ENCODE results near the gene PLXNA2.

DNA sequence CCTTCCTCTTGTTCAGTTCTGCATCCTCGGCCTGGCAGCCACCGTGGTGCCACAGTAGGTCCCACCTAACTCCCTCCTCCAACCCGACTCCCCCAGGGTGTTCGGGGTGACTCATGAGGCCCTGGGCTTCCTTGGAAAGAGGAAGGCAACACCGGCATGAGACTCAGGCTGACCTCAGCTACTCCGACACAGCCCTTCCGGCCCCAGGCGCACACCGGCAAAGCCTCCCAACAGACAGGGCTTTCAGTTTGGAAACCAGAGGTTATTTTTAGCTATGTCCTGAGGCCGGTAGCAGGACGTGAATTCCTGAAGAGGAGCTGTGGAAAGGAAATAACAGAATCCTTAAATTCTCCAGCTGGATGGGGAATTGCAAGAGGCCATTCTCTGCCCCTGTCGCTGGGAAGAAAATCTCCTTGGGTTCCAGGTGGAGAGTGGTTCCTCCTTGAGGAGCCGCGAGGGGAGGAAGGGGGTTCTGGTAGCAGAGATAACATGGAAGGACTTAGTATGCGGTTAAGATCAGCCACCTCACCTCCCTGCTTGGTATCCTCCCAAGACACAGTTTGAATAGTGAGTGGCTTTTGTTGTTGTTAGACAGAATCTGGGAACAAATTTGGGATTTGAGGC lies 24.4 kb downstream of the PLXNA2 start:
- TF ChIP-seq, protein P1, sequence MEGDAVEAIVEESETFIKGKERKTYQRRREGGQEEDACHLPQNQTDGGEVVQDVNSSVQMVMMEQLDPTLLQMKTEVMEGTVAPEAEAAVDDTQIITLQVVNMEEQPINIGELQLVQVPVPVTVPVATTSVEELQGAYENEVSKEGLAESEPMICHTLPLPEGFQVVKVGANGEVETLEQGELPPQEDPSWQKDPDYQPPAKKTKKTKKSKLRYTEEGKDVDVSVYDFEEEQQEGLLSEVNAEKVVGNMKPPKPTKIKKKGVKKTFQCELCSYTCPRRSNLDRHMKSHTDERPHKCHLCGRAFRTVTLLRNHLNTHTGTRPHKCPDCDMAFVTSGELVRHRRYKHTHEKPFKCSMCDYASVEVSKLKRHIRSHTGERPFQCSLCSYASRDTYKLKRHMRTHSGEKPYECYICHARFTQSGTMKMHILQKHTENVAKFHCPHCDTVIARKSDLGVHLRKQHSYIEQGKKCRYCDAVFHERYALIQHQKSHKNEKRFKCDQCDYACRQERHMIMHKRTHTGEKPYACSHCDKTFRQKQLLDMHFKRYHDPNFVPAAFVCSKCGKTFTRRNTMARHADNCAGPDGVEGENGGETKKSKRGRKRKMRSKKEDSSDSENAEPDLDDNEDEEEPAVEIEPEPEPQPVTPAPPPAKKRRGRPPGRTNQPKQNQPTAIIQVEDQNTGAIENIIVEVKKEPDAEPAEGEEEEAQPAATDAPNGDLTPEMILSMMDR (IDR thresholded peaks at IDR 0.05; ENCODE audit: control extremely low read depth in 1 of 3, insufficient read depth in 1 of 3, low read depth in 1 of 3, low read length in 3 of 3): no peak
- TF ChIP-seq CREB1 (IDR thresholded peaks at IDR 0.05) (no peak), RNF2 (IDR thresholded peaks at IDR 0.05; ENCODE audit: borderline replicate concordance, low read depth, low read length, missing control alignments, poor library complexity, severe bottlenecking) (no peak), EZH2 (IDR thresholded peaks at IDR 0.05; ENCODE audit: low read depth, low read length, severe bottlenecking) (no peak), SRF (IDR thresholded peaks at IDR 0.05; ENCODE audit: low read depth, low read length) (no peak), SIX5 (IDR thresholded peaks at IDR 0.05; ENCODE audit: low read depth, low read length) (no peak), MAFK (IDR thresholded peaks at IDR 0.05; ENCODE audit: low read depth, low read length) (no peak), ASH2L (IDR thresholded peaks at IDR 0.05; ENCODE audit: low read length) (no peak), KDM1A (IDR thresholded peaks at IDR 0.05; ENCODE audit: borderline replicate concordance, low read length) (no peak), SP2 (IDR thresholded peaks at IDR 0.05; ENCODE audit: low read length) (no peak)
- TF ChIP-seq, protein P2, sequence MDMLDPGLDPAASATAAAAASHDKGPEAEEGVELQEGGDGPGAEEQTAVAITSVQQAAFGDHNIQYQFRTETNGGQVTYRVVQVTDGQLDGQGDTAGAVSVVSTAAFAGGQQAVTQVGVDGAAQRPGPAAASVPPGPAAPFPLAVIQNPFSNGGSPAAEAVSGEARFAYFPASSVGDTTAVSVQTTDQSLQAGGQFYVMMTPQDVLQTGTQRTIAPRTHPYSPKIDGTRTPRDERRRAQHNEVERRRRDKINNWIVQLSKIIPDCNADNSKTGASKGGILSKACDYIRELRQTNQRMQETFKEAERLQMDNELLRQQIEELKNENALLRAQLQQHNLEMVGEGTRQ (IDR thresholded peaks at IDR 0.05; ENCODE audit: low read length): no peak
